NCI-H1105 (cell line): Measurements from ENCODE around the gene TAS1R1.
"Not testable (repeated sequence)": the region's sequence is repeated elsewhere in the genome, so short reads cannot be mapped to it uniquely, and the experiment has no call there.

Experiments
- DNase-seq: peaks from one replicate; lab custom pipeline; 2025; lab: John Stamatoyannopoulos, UW

TAS1R1 gene

DNA sequence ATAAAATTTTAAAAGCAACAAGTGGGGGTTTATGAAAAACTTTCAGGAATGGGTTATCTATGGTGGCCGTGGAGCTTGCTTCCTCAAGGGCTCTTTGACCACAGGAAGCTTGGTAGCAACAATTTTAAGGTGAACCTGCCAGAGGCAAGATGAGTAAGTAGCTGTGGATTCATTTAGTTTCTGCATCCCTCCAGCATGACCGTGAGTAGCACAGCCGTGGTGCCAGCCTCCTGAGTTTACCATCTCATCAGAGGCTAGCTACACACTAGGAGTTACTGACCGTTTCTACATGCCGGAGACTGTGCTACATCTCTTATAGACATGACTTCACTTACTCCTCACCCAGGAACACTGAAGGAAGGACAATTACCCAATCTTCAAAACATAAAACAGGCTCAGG lies 33.6 kb upstream of the TAS1R1 start:
- DNase-seq = no peak

DNA sequence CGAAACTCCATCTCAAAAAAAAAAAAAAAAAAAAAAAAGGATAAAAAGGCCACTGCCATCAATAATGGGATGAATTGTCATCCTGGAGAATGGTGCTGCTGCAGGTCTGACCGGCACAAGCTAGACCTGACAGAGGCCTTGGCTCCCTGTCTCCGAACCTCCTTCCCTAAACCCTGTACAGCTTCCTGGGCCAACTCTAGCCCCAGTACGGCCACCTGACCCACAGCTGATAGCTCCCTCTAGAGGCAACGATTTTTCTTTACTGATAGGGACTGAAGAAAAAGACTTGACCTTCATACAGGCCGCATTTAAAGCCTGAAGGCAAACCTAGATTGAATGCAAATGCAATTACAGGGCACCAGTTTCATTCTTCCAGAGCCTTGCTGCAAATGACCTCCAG lies 31.5 kb upstream of the TAS1R1 start:
- DNase-seq = no peak

DNA sequence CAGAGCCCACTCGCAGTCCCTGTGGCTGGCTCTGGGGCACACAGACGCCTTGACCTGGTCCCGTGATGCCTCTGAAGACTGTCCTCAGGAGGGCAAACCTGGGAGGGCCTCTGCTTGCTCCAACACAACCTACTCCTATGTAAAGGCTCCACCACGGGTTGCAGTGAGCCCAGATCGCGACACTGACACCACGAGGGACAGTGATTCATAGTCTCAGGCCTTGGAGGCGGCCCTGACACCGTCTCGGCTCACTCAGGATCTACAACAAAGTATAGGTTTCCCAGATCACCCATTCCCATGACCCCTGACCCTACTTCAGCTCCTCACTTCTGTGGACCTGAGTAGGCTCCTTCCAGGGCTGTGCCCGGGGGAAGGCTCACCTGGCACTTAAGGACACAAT lies 28.8 kb upstream of the TAS1R1 start:
- DNase-seq = no peak

DNA sequence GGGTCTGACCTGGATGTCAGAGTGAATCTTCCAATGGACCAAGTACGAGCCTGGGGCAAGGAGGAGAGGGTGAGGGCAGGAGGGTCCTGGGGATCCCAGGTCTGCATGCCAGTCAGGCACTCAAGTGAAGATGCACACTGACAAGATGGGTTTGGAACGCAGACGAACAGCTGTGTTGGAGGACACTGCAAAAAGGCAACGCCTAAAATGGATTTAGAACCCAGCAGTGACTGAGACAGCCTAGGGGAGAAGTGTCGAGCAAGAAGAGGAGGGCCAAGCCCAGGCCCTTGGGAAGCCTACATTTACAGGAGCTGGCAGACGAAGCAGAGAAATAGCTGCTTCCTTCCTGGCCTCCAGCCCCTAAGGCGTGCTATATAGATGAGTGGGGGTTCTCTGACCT lies 26.6 kb upstream of the TAS1R1 start:
- DNase-seq = no peak

DNA sequence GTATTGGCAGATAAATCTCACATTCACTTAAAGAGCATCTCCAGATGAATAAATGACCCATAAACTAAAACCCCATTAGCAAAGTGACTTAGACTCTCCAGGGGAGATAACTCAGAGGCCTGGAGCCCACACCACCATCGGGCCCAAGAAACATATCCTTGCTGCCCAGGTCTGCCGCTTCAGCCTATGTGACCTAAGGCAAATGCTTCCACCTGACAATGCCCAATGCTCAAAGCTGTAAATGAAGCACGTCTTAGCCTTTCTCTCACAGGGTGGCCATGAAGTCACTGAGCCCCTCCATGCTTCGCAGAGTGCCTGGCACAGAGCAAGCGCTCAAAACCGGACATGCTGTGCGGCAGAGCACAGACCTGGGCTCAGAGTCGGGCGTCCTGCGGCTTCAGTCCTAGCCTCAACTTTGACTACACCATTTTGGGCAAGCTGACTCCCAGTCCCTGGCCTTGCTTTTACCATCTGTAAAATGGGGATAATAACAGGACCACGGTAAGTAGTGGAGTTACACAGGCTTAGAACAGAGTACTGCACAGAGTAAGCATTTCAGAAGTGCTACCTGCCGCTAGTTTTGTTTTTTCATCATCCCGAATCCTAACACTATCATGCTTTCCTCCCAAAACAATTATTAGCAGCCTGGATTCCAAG lies 24.5 kb upstream of the TAS1R1 start:
- no peak for DNase-seq

DNA sequence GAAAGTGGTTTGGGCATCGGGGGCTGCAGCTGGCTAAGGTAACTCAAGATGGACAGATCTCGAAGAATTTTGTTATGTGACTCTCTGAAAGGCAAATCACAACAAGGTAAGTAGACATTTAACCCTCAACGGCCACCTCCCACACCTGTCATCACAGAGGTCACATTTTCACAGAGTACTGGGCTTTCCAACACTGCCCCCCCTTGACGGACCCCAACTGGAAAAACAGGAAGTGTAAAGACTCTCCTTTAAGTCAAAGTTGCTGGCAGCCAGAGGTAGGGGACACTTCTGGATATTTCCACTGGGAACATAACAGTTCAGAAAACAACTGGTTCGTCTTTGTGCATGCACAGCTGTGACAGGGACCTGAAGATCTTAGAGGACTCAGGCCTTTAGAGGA lies 23.1 kb upstream of the TAS1R1 start:
- no peak for DNase-seq

DNA sequence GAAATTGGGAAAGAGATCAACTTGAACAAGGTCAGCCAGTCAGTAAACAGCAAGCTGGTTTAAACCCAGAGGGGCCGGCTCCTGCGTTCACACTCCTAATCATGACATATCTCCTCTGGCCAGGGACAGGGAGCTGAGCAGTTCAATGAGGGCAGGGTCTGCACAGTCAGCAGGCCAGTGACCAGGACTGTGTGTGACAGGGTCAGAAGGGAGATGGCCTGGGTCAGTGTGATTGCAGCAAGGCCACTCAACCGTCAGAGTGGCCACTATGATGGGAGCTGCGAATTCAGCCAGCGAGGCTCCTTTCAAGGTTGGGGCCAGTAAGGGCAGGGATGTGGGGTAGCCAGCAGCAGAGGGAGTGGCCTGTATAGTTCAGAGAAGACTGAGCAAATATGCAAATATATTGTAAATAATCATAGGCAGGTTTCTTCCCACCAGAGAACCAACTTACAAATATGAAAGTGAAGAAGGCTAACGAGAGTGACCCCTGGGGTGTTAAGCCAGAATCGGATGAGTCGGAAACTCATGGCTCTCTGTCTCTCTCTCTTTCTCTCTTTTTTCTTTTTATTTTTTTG lies 20.8 kb upstream of the TAS1R1 start:
- DNase-seq = no peak

DNA sequence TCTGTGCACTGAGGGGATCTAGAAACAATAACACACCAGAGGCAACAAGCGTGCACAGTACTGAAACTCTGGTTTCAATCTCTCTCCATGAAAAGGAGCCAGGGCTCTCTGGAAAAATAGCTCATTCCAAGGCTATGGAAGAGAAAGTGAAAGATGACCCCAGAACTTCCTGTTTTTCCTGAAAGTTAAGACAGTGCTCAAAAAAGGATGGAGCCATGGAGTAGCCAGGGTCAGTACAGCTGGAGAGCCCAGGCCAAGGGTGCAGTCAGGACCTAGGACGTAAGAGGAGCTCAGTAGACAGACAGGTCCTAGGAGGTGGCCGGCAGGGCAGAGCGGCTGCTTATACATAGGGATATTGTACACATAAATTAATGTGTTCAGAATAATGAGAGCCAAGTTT lies 19.9 kb upstream of the TAS1R1 start:
- DNase-seq = no peak

DNA sequence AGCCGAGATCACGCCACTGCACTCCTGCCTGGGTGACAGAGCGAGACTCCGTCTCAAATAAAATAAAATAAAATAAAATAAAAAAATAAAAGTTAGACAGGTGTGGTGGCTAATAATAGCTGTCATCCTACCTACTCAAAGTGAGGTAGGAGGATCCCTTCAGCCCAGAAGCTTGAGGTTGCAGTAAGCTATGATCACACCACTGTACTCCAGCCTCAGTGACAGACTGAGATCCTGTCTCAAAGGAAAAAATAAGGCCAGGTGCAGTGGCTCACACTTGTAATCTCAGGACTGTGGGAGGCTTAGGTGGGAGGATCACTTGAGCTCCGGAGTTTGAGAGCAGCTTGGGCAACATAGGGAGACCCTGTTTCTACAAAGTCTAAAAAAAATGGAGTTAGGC lies 18.8 kb upstream of the TAS1R1 start:
- no peak for DNase-seq

DNA sequence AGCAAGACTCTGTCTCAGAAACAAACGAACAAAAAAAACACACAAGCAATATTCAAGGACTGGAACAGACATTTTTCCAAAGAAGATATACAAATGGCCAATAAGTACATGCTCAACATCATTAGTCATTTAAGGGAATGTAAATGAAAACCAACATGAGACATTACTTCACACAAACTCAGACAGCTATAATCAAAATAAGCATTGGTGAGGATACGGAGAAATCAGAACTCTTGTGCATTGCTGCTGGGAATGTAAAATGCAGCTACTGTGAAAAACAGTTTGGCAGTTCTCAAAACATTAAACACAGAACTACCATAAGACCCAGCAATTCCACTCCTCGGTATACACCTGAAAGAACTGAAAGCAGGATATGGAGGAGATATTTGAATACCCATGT lies 16.2 kb upstream of the TAS1R1 start:
- no peak for DNase-seq

DNA sequence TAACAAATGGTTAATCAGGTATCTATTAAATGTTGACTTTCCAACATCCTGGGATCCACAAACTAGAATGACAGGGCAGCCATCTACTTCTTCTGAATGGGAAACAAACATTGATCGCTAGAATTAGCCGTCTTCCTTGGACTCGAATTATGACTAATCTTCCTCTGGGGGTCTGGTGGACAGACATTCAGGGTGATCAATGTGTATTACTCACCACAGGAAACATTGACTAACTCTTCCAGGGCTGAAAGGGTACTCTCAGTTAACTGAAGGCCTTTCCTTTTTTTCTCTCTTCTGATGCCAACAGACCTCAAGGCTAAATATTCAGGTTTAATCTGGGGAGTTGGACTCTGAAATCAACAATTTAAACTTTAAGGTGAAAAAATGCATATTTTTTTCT lies 10.3 kb upstream of the TAS1R1 start:
- DNase-seq = no peak

DNA sequence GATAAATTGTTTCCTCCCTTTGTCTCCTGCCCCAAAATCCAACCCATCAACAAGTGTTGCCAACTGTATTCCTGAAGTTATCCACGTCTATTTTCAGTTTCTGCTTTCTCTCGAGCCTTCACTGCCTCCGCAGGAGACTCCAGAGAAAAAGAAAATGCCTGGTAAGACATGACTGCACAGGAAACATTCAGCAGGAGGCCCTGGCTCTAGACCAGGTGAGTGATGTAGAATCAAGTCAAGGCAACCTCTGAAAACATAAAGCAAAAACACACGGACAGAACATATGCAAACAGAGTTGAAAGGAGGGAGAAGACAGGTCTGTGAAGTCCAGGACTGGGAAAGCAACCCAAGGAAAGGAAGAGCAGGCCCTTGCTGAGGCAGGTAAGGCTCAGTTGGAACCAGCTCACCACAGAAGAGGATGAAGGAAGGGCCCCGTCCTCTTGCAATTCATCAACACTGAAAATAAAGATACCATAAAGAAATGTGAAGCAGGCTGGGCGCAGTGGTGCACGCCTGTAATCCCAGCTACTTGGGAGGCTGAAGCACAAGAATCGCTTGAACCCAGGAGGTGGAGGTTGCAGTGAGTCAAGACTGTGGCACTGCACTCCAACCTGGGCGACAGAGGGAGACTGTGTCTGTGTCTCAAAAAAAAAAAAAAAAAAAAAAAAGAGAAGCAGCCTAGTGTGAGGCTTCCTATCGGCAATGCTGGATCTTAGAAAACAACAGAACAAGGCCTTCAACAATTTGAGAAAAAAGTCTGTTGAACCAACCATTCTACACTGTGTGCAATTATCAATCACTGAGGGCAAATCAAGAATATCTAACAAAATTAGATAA lies 9.6 kb upstream of the TAS1R1 start:
- DNase-seq = no peak

DNA sequence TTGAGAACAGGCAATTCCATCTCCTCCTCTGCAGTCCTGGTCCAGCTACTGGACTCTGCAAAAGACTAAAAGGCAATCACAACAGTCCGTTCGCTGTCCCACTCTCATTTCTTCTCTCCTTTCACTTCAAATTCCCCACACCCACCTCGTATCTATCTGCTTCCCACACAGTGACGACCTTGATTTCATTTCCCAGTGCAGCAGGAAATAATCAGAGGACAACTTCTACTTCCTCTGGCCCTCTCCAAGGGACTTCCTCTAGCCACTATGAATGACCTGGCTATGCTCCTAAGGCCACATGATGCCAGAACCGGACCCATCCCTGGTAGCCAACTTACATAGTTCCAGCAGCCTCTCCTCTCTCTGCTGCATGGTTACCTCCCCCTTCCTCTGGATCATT lies 8.8 kb upstream of the TAS1R1 start:
- no peak for DNase-seq

DNA sequence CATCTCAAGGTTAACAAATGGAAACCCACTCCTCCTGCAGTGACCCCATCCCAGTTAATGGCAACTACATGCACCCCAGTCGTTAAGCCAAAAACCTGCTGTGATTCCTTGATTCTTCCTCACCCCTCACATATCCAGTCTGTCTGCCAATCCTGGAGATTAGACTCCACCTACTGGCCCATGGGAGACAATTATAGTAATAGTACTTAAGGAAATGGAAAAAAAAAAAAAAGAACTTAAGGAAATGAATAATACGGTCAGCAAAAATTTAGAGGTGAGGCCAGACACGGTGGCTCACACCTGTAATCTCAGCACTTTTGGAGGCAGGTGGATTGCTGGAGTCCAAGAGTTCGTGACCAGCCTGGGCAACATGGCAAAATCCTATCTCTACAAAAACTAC lies 7.8 kb upstream of the TAS1R1 start:
- DNase-seq = no peak

DNA sequence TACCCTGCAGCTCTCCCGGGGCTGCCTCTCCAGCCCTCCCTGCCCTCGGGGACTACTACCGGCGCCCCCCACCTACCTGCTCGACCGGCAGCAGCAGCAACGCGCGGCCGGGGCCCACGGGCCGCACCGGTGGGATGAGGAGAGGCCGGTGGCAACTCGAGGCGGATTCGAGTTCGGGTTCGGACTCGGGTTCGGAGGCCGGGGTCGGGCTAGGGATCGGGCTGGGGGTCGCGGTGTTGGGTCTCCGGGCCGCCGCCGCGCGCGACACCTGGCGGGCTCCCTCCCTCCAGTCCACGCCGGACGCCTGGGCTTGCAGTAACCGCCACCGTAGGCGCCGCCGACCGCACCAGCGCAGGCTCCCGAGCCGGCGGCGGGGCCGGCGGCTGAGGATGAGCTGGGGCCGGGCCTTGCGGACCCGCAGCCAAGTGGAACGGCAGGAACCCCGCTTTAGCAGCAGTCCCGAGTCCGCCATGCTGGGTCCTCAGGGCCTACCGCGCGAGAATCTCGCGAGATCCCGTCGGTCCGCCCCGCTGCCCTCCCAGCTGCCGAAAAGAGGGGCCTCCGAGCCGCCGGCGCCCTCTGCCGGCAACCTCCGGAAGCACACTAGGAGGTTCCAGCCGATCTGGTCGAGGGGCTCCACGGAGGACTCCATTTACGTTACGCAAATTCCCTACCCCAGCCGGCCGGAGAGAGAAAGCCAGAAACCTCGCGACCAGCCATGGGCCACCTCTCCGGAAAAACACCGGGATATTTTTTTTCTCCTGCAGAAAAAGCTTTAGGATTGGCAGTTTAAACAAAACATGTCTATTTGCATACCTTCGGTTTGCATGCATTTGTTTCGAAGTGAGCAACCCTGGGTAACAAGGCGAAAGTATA lies 838 bp upstream of the TAS1R1 start, which contains the start of gene NOL9:
Gene NOL9, minus strand, starts transcription at position 483 of the 876 bp plus-strand sequence. Its CDS starts 11 bp downstream, at position 472.
- DNase-seq = peak; percentile 93

DNA sequence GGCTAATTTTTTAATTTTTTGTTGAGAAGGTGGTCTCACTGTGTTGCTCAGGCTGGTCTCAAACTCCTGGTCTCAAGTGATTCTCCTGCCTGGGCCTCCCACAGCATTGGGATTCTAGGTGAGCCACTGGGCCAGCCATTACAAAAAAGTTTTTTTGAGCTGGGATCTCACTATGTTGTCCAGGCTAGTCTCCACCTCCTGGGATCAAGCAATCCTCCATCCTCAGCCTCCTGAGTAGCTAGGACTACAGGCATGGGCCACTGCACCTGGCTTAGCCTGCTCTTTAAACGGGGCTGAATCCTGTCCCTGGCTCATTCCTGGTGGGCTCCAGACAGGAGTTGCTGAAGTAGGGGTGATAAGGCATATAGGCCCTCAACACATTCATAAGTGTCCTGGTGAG lies 2.5 kb downstream of the TAS1R1 start:
- no peak for DNase-seq

DNA sequence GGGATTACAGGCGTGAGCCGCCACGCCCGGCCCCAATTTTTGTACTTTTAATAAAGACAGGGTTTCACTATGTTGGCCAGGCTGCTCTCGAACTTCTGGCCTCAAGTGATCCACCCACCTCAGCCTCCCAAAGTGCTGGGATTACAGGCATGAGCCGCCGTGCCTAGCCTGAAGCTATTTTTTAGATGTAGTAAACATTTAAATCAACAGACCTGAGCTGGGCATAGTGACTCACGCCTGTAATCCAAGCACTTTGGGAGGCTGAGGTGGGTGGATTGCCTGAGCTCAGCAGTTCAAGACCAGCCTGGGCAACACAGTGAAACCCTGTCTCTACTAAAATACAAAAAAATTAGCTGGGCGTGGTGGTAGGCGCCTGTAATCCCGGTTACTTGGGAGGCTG lies 4.1 kb downstream of the TAS1R1 start:
- DNase-seq = not testable (repeated sequence)

DNA sequence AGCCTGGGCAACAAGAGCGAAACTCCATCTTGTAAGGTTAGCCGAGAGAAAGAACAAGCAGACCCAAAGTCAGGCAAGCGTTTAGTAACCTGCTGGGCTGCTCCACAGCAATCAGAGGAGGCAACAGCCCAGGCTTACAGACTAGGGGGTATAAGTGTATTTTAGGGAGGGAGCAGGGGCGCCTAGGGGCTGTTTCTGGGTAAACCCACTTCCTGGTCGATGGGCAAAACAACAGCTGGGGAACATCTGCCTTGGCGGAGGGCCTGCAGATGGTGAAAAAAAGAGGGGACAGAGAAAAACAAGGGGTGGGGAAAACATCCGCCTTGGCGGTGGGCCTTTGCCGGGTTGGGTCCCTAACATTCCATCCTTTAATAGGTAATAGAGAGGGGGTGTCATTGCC lies 5.2 kb downstream of the TAS1R1 start:
- DNase-seq = no peak

DNA sequence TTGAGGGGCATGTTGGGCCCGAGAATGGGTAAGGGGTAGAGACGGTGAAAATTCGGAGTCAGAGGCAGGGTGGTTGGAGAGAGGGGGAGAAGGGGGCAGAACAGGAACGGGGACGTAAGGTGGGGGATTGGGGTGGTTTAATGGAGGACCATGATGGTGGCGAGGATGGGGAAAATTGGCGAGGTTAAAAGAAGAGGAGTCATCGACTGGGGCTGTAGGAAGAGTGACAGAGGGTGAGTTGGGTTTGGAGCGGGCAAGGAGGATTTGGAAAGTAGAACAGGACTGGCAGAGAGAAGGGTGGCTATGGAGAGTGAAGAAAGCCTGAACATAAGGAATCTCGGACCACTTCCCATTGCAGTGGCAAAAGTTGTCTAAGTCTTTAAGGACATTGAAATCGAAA lies 13.9 kb downstream of the TAS1R1 start:
- no peak for DNase-seq

DNA sequence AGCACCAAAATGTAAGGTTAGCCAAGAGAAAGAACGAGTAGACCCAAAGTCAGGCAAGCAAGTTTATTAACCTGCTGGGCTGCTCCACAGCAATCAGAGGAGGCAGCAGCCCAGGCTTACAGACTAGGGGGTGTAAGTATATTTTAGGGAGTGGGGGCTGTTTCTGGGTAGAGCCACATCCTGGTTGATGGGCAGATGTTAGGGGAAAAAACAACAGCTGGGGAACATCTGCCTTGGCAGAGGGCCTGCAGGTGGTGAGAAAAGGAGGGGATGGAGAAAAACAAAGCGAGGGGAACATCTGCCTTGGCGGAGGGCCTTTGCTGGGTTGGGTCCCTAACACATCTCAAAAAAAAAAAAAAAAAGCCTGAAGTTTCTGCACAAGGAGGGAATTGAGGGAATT lies 15.0 kb downstream of the TAS1R1 start:
- DNase-seq = no peak

DNA sequence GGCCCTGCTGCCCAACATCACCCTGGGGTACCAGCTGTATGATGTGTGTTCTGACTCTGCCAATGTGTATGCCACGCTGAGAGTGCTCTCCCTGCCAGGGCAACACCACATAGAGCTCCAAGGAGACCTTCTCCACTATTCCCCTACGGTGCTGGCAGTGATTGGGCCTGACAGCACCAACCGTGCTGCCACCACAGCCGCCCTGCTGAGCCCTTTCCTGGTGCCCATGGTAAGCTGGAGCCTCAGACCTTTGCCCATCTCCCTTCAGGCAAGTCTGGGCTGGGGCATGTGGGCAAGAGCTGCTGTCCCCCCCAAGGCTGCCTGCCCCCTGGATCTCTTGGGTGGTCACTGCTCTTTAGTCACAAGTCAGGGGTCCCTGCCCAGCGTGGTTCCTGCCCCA lies 15.9 kb downstream of the TAS1R1 start:
- DNase-seq = no peak

DNA sequence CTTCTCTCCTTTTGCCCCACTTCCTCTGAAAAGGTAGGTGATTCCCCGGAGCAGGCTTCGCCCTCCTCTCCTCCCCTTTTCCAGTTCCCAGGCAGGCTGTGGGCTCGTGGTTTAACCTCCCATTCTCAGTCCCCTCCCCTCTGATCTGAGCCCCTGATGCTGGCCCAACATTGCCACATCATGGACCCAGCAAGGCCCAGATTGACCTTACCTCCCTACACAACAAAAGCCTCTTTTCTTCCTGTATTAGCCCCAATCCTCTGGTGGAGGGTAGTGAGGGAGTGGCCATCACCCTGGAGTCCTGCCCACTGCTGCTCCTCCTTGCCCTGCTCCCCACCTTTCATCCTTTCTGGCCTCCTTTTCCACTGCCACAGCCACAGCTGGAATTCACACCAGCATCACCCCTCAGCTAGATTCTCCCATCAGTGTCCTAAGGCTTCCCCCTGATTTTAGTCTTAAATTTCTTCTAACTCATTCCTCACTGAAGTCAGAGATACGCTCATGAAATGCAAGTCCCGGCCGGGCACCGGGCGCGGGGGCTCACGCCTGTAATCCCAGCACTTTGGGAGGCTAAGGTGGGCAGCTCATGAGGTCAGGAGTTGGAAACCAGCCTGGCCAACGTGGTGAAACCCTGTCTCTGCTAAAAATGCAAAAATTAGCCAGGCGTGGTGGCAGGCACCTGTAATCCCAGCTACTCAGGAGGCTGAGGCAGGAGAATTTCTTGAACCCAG lies 17.7 kb downstream of the TAS1R1 start:
- no peak for DNase-seq
